Measurements from ENCODE around the gene CHAC2. TPM values are rescaled to one million over a fixed set of nuclear protein-coding genes. Genes with fewer than 3 reads are reported as not detected.
A peak's percentile ranks its signal among the peaks of the same experiment; 100 is the strongest.

The CHAC2 gene
- total and polyA plus RNA-seq, 2 of the 4 experiments (the other 2 are of a cell fraction), result 2.4 to 3.9 TPM

GRCh38 chr2:53770264-53770663 is 2.7 kb downstream of the CHAC2 start:
- Histone ChIP-seq H2AFZ (replicated peaks; ENCODE audit: low read length, poor library complexity) (no peak overlapping the region), H3K18ac (ENCODE audit: low read depth, low read length) (no peak overlapping the region), H3K27ac (ENCODE audit: insufficient read depth, low read length) (no peak overlapping the region), H3K9ac (ENCODE audit: low read depth, low read length) (no peak overlapping the region), H2AK9ac (replicated peaks; ENCODE audit: low read depth, low read length, poor library complexity) (no peak overlapping the region), H2BK5ac (ENCODE audit: low read depth, low read length, poor library complexity, severe bottlenecking) (no peak overlapping the region), H3K9me3 (ENCODE audit: control insufficient read depth, insufficient read depth, low read length) (no peaks in the 10 kb centered on the region), H2BK120ac (ENCODE audit: low read depth, low read length) (no peak overlapping the region), H2AK5ac (ENCODE audit: low read depth, low read length) (no peak overlapping the region), H4K5ac (ENCODE audit: low read depth, low read length) (no peak overlapping the region), H2BK15ac (ENCODE audit: low read depth, low read length) (no peak overlapping the region), H3K79me1 (ENCODE audit: low read depth in 1 of 2, low read length in 2 of 2) (peaks cover 10 to 51% of the 10 kb centered on the region in 2 experiments), H4K91ac (ENCODE audit: insufficient read depth, low read depth, low read length) (no peak overlapping the region), H3K4me3 (ENCODE audit: insufficient read depth, low read depth, low read length) (no peak overlapping the region), H2BK20ac (ENCODE audit: low read depth, low read length) (no peak overlapping the region), H3K36me3 (ENCODE audit: control insufficient read depth, insufficient read depth, low read length) (no peaks in the 10 kb centered on the region; the same call in 1 of the 2 replicates), H4K20me1 (ENCODE audit: insufficient read depth, low read length) (no peaks in the 10 kb centered on the region), H3K4me2 (ENCODE audit: low read depth, low read length) (no peak overlapping the region), H3K4ac (ENCODE audit: low read depth, low read length) (no peak overlapping the region), H3K27me3 (ENCODE audit: control insufficient read depth, insufficient read depth, low read length) (no peaks in the 10 kb centered on the region), H3K23ac (ENCODE audit: low read depth, low read length) (no peak overlapping the region), H3K14ac (replicated peaks; ENCODE audit: low read depth, low read length) (no peak overlapping the region), H4K8ac (ENCODE audit: low read depth in 2 of 2, low read length in 2 of 2) (no peak overlapping the region), H3K9me1 (ENCODE audit: insufficient read depth, low read length) (no peaks in the 10 kb centered on the region), H3K56ac (ENCODE audit: extremely low read depth, insufficient read depth, low read length) (no peak overlapping the region), H3K4me1 (ENCODE audit: control insufficient read depth, insufficient read depth, low read length) (no peaks in the 10 kb centered on the region)
- CTCF ChIA-PET, result interaction anchor here (0.7 kb wide), 1 partner anchor 905 kb away, joined by 3 read pairs; no protein-coding TSS in a partner anchor
- ATAC-seq (ENCODE audit: low read depth), result no peak
- POLR2A ChIA-PET (ENCODE audit: unreplicated experiment), result no interaction called here
- intact Hi-C loops (cut with micrococcal nuclease) (no loop called here), in situ Hi-C loops (cut with MboI; ENCODE audit: low sequenced_read_pairs) (no loop called here), dilution Hi-C loops (cut with HindIII; ENCODE audit: low sequenced_read_pairs, unreplicated experiment) (no loop called here)
- no TSS peak for BruUV-seq (replicated peaks)
- no CpG with 5 or more reads among the region's 4 CpGs for WGBS, 2 experiments (ENCODE audit: extremely low coverage in 2 of 2, insufficient read length in 1 of 2)
- TF ChIP-seq NFE2L2 (IDR thresholded peaks at IDR 0.05; ENCODE audit: low read depth, low read length) (peak; percentile 45; the same call in 1 of the 2 replicates), RAD21 (IDR thresholded peaks at IDR 0.05; ENCODE audit: low read length) (no peak), ELK1 (IDR thresholded peaks at IDR 0.05; ENCODE audit: borderline replicate concordance, low read depth, low read length) (no peak), FOS (IDR thresholded peaks at IDR 0.05; ENCODE audit: low read depth, low read length) (no peak)
- DNase-seq, result no peak

Measured in IMR-90 (cell line).